ENCODE measurements around the gene GPR84.
A peak's percentile ranks its signal among the peaks of the same experiment; 100 is the strongest.

The GPR84 gene

DNA sequence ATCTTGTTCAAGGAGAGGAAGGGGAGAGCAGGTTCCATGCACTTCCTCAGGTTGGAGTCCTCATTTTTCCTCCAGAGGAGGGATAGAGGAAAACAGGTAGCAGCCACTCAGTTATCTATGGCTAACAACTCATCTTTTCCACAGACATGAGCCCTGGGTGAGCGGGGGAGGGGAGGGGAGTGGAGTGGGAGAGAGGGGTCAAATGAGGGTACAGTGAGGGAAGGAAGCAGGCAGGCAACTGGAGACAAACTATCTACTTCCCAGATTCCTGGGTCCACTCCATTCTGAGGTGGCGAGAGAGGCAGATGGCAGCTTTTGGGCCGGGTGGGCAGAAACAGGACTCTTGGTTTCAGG, 22.8 kb upstream of the GPR84 start:
- H3K4me3 ChIP-seq (replicated peaks; ENCODE audit: low read depth, low read length), result no peak overlapping the region
- no peak for DNase-seq (ENCODE audit: low read depth)
- TF ChIP-seq, protein P1, sequence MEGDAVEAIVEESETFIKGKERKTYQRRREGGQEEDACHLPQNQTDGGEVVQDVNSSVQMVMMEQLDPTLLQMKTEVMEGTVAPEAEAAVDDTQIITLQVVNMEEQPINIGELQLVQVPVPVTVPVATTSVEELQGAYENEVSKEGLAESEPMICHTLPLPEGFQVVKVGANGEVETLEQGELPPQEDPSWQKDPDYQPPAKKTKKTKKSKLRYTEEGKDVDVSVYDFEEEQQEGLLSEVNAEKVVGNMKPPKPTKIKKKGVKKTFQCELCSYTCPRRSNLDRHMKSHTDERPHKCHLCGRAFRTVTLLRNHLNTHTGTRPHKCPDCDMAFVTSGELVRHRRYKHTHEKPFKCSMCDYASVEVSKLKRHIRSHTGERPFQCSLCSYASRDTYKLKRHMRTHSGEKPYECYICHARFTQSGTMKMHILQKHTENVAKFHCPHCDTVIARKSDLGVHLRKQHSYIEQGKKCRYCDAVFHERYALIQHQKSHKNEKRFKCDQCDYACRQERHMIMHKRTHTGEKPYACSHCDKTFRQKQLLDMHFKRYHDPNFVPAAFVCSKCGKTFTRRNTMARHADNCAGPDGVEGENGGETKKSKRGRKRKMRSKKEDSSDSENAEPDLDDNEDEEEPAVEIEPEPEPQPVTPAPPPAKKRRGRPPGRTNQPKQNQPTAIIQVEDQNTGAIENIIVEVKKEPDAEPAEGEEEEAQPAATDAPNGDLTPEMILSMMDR (IDR thresholded peaks at IDR 0.05; ENCODE audit: low read length, missing control alignments), result no peak

DNA sequence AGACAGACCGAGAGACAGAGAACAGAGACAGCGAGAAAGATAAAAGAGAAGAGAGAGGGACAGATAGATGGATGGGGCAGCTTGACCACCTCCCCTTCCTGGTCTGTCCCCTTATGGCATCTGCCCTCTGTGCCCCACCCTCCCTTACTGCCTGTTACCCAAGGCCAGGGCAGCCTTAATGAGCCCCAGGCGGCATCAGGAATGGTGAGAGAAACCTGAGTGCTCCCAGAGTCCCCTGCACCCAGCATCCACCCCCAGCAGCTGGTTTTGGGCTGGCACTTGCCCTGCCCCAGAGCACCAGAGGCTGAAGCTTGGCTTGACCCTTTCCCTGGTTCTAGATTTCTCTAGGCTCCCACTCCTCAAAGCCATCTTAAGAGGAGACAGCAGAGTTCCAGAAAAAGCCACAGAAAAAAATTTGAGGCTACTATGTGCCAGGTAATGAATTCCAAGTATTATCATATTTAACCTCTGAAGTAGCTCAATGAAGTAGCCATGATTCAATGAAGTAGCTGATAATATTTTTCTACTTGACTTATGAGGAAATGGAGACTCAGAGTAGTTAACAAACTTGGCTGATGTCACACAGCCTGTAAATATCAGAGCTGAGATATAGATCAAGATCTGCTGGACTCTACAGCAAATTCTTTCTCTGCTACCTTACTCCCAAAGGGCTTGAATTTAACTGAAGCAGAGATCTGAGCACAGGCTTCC, 22.3 kb upstream of the GPR84 start:
- TF ChIP-seq, protein P1 (IDR thresholded peaks at IDR 0.05; ENCODE audit: low read length, missing control alignments), result no peak
- DNase-seq (ENCODE audit: low read depth), result no peak
- no peak overlapping the region for H3K4me3 ChIP-seq (replicated peaks; ENCODE audit: low read depth, low read length)

DNA sequence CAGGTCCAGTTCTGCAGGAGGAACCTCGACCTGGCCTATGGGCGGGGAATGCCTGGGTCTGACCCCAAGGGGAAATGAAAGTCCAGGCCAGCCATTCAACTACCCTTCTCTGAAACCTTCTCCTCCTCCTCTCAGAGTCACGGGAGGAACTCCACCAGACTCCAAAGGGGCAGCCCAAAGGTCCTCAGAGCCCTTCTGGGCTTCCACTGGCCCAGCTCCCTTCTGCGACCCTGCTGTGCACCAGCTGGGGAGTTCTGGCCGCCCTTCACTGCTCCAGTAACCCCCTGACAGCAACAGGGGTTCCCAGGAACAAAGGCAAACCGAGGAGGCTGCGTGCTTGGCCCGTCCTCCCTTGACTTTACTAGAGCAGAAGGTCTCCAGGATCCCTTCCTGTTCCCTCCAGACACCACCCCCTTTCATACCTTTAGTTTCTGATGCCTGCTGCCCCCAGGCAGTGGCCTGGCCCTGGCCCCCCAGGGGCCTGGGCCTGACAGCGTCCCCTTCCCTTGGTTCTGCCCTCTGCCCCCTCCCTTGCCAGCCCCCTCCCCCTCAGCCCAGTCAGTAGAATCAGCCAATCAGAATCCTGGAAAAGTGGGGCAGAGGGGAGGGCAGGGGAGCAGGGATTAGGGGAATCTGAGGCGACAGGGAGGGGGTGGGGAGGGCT, 21.1 kb upstream of the GPR84 start:
- DNase-seq (ENCODE audit: low read depth), result no peak
- TF ChIP-seq, protein P1 (IDR thresholded peaks at IDR 0.05; ENCODE audit: low read length, missing control alignments), result no peak
- no peak overlapping the region for H3K4me3 ChIP-seq (replicated peaks; ENCODE audit: low read depth, low read length)

DNA sequence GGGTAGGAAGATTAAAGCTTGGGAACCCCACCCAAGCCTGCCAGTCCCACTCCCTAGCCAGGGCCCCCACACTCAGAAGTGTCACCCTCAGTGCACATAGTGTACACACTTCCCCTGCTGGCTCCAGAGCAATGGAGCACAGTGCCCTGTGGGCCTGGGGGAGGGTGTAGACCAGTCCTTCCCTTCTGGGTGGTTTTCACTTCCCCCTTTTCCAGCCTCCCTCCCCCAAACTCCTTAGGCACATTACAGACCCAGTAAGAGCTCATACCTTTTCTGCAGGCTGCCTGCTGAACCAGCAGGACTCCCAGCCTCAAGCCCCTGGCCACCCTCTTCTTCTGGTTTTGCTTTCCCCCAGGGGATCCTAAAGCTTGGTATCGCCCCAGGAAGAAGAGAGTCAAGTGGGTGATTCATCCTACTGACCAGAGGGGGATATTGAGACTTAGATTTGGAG, 20.3 kb upstream of the GPR84 start, which contains the start of gene ZNF385A:
Gene ZNF385A, minus strand, starts transcription at position 143 of the 451 bp plus-strand sequence. CDS start 219 bp downstream, outside the sequence.
- TF ChIP-seq, protein P1 (IDR thresholded peaks at IDR 0.05; ENCODE audit: low read length, missing control alignments), result no peak
- no peak for DNase-seq (ENCODE audit: low read depth)
- no peak within 1 kb of the TSS for H3K4me3 ChIP-seq (replicated peaks; ENCODE audit: low read depth, low read length)

DNA sequence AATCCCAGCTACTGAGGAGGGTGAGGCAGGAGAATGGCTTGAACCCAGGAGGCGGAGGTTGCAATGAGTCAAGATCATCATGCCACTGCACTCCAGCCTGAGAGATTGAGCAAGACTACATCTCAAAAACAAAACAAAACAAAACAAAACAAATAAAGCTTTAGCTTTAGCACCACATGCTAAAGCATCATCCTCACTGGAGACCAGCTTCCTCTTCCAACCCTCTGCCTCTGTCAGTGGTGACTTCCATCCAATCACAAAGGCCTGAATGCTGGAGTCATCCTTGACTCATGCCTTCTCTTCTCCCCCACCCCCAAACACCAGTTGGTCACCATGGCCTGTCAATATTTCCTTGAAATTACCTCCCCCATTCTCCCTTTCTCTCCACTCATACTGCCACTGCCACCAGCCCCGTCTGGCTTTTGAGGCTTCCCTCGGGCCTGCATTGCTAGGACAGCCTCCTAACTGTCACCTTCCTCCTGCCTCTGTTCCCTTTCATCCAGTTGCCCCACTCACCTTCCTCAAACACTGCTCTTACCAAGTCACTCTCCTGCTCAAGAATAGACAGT, 18.8 kb upstream of the GPR84 start:
- TF ChIP-seq, protein P1 (IDR thresholded peaks at IDR 0.05; ENCODE audit: low read length, missing control alignments), result no peak
- DNase-seq (ENCODE audit: low read depth), result peak; percentile 72
- H3K4me3 ChIP-seq (replicated peaks; ENCODE audit: low read depth, low read length), result no peak overlapping the region

DNA sequence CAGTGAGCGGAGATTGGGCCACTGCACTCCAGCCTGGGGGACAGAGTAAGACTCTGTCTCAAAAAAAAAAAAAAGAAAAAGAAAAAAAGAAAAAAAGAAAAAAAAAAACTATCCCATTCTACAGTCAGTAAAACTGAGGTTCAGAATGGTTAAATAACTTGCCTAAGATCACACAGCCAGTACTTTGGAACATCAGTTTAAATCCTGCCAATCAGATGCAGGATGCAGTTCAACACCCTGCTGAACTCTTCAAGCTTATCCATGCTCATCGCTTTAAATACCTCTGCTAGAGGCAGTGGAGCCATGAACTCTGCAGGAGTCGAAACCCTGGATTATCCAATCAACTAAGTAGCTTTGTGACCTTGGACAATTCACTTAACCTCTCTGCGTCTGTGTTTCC, 16.9 kb upstream of the GPR84 start:
- DNase-seq (ENCODE audit: low read depth), result no peak
- TF ChIP-seq, protein P1 (IDR thresholded peaks at IDR 0.05; ENCODE audit: low read length, missing control alignments), result no peak

More for the DNA sequence above, 16.9 kb upstream of the GPR84 start:
- H3K4me3 ChIP-seq (replicated peaks; ENCODE audit: low read depth, low read length), result no peak overlapping the region

All from fibroblast of pulmonary artery (primary cell).